HEK293T (cell line): Measurements from ENCODE around the gene PPP1R14D.

Experiments
- BHLHE40 ChIP-seq: fragments of 450-650 bp; IDR thresholded peaks from 2 replicates; pipeline ENCODE4 v1.6.1; 2016; ENCODE audit warnings: mild to moderate bottlenecking, moderate library complexity, borderline replicate concordance
- FOXM1 ChIP-seq: fragments of 450-650 bp; IDR thresholded peaks from 2 replicates; pipeline ENCODE4 v1.6.1; 2017; ENCODE audit warnings: mild to moderate bottlenecking, borderline replicate concordance
- L3MBTL2 ChIP-seq: fragments of 450-650 bp; conservative IDR thresholded peaks from 2 replicates; pipeline ENCODE4 v1.6.1; 2016; ENCODE audit warnings: mild to moderate bottlenecking
- NFRKB ChIP-seq: fragments of 450-650 bp; IDR thresholded peaks from 2 replicates; pipeline ENCODE4 v1.6.1; 2016; ENCODE audit warnings: mild to moderate bottlenecking, moderate library complexity
- SP1 ChIP-seq: fragments of 450-650 bp; IDR thresholded peaks from 2 replicates; pipeline ENCODE4 v1.6.1; 2017
- ZNF384 ChIP-seq: fragments of 450-650 bp; IDR thresholded peaks from 2 replicates; pipeline ENCODE4 v1.6.1; 2016

DNA sequence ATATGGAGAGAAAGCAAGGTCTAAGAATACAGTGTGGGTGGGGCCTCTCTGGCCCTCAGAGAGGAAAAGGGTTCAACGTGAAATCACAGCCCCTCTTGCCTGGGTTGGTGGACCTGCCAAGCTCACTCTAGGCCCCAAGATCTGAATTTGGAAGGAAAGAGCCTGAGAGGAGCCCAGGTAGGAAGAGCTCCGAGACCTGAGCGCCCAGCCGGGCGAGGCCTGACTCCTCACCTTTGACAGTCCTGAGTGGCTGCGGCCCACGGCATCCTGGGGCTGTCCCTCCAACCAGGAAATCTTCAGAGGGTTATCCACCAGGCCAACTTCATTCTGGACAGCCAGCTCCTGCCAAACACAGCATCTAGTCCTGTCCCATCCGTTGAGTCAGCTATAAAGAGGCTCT is 55.0 kb downstream of the PPP1R14D start:
- TF ChIP-seq SP1 (no peak), NFRKB (no peak), ZNF384 (no peak), L3MBTL2 (no peak), FOXM1 (no peak), BHLHE40 (no peak)
